IMR-90 (cell line): ENCODE results near the gene ZBTB25.

Source experiments
- CHD1 ChIP-seq: IDR thresholded peaks from 2 replicates; pipeline ENCODE4 v1.6.1; 2012; ENCODE audit warnings: low read depth, low read length, improper control_type of control experiment
- CTCF ChIP-seq: conservative IDR thresholded peaks from 2 replicates; pipeline ENCODE4 v1.5.1; 2012; ENCODE audit warnings: mild to moderate bottlenecking, low read depth, low read length, improper control_type of control experiment
- POLR2A ChIP-seq: IDR thresholded peaks from 2 replicates; pipeline ENCODE4 v1.6.1; 2012; ENCODE audit warnings: mild to moderate bottlenecking, low read depth, low read length
- RCOR1 ChIP-seq: IDR thresholded peaks from 2 replicates; pipeline ENCODE4 v1.6.1; 2012; ENCODE audit warnings: mild to moderate bottlenecking, low read length, improper control_type of control experiment; ENCODE audit not compliant: insufficient replicate concordance
- USF2 ChIP-seq: fragments of 150-350 bp; IDR thresholded peaks from 2 replicates; pipeline ENCODE4 v1.6.1; 2017; ENCODE audit warnings: mild to moderate bottlenecking, antibody characterized with exemption, low read length, low read depth

- TF ChIP-seq RCOR1: no peak
- no peak for TF ChIP-seq CTCF
- no peak for TF ChIP-seq POLR2A
- TF ChIP-seq USF2: no peak
- TF ChIP-seq CHD1: no peak
Observed at GRCh38 chr14:64513271-64513670, 9.6 kb upstream of the ZBTB25 start.
